Colonic mucosa (tissue), 4 donors: ENCODE data around the gene YARS1. TPM values are rescaled to one million over a fixed set of nuclear protein-coding genes. Genes with fewer than 3 reads are reported as not detected.

Experiments used
- DNase-seq: peaks from one replicate; pipeline ENCODE4 v3.0.0-alpha.2; 2020
- H3K27ac ChIP-seq: fragments of 200-600 bp; one replicate; pipeline ENCODE4 v1.8.0; 2021
- H3K27me3 ChIP-seq: fragments of 200-600 bp; one replicate; pipeline ENCODE4 v1.8.0; 2021
- H3K36me3 ChIP-seq: fragments of 200-600 bp; one replicate; pipeline ENCODE4 v1.8.0; 2021
- H3K4me1 ChIP-seq: fragments of 200-600 bp; one replicate; pipeline ENCODE4 v1.8.0; 2021; ENCODE audit warnings: mild to moderate bottlenecking
- H3K4me3 ChIP-seq: fragments of 200-600 bp; one replicate; pipeline ENCODE4 v1.8.0; 2021
- H3K9ac ChIP-seq, 2 donors: one replicate each; pipeline ENCODE4 v1.7.0; 2013; ENCODE audit warnings: control low read depth in 2 of 2, low read depth in 2 of 2, low read length in 2 of 2
- H3K9me3 ChIP-seq: fragments of 200-600 bp; one replicate; pipeline ENCODE4 v1.8.0; 2021
- intact Hi-C: fragments of 100-400 bp; cut with DNase I; formaldehyde crosslinking; loops from one replicate; pipeline ENCODE4 v1.14.1; 2022
- total RNA-seq, 2 donors: library from RNA; stranded (reverse); fragmentation: NEBNext Ultra II Directional in 1 of 2; extraction: Animal tissue kit (Norgen Biotek cat#: 25700) in 1 of 2; gene quantifications; one replicate each; pipeline ENCODE4 v1.2.1, GENCODE V29; 2021
- TF ChIP-seq, protein P1 (sequence below): fragments of 200-600 bp; IDR thresholded peaks from one replicate; pipeline ENCODE4 v1.8.0; 2022; ENCODE audit warnings: antibody characterized with exemption, mild to moderate bottlenecking
- donor health status: healthy.
- donor health status: DM: no; HTN: no; CAD: no.
- donor health status: DM: no; HTN: no; CAD: no.

The YARS1 gene
- total RNA-seq, 2 donors from 2014 or later: 60.2 to 116 TPM

- no peak for DNase-seq
- TF ChIP-seq, protein P1, sequence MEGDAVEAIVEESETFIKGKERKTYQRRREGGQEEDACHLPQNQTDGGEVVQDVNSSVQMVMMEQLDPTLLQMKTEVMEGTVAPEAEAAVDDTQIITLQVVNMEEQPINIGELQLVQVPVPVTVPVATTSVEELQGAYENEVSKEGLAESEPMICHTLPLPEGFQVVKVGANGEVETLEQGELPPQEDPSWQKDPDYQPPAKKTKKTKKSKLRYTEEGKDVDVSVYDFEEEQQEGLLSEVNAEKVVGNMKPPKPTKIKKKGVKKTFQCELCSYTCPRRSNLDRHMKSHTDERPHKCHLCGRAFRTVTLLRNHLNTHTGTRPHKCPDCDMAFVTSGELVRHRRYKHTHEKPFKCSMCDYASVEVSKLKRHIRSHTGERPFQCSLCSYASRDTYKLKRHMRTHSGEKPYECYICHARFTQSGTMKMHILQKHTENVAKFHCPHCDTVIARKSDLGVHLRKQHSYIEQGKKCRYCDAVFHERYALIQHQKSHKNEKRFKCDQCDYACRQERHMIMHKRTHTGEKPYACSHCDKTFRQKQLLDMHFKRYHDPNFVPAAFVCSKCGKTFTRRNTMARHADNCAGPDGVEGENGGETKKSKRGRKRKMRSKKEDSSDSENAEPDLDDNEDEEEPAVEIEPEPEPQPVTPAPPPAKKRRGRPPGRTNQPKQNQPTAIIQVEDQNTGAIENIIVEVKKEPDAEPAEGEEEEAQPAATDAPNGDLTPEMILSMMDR: no peak
- Histone ChIP-seq H3K36me3 (no peaks in the 10 kb centered on the region), H3K27ac (no peak overlapping the region), H3K4me1 (peaks cover 9% of the 10 kb centered on the region), H3K4me3 (no peak overlapping the region), H3K9me3 (no peaks in the 10 kb centered on the region), H3K9ac (no peak overlapping the region), H3K27me3 (no peaks in the 10 kb centered on the region)
- intact Hi-C loops: no loop called here
These were observed 87.7 kb downstream of the YARS1 start for GRCh38 chr1:32729254-32730046.

DNA sequence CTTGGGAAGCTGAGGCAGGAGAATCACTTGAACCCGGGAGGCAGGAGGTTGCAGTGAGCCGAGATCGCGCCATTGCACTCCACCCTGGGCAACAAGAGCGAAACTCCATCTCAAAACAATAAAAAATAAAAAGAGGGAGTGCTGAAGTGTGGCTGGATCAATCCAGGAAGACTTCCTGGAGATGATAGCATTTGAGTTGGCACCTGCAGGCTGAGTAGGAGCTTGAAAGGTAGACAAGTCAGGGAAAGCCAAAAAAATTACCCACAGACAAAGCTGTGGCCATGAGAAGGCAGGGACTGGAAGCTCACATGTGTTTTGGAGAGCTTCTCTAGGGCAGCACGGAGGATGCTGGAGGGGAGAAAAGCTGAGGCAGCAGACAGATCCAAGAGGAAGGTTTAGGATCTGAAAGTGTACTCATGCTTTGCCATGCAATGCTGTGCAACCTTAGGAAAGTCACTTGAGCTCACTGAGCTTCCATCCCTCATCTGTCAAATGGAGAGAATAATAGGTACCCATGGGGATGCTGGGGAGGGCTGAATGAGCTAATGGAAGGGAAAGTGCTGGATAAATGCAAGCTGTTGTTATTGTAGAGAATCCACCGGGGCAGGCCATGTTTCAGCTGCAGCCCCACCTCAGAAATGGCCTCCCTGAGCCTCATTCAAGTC is 88.6 kb downstream of the YARS1 start:
- intact Hi-C loops: no loop called here
- Histone ChIP-seq H3K36me3 (no peaks in the 10 kb centered on the region), H3K9ac (no peak overlapping the region), H3K27ac (no peak overlapping the region), H3K9me3 (no peaks in the 10 kb centered on the region), H3K4me3 (no peak overlapping the region), H3K27me3 (no peaks in the 10 kb centered on the region), H3K4me1 (peaks cover 9% of the 10 kb centered on the region)
- DNase-seq: no peak
- TF ChIP-seq, protein P1: no peak

GRCh38 chr1:32727876-32728275 is 89.3 kb downstream of the YARS1 start:
- no peak overlapping the region for H3K9ac ChIP-seq
- no peaks in the 10 kb centered on the region for H3K27me3 ChIP-seq
- H3K4me1 ChIP-seq: peaks cover 9% of the 10 kb centered on the region
- H3K4me3 ChIP-seq: no peak overlapping the region
- no peaks in the 10 kb centered on the region for H3K36me3 ChIP-seq
- intact Hi-C loops: no loop called here
- DNase-seq: no peak
- H3K9me3 ChIP-seq: no peaks in the 10 kb centered on the region
- H3K27ac ChIP-seq: no peak overlapping the region
- TF ChIP-seq, protein P1: no peak

GRCh38 chr1:32725615-32725982 is 91.6 kb downstream of the YARS1 start:
- Histone ChIP-seq H3K36me3 (no peaks in the 10 kb centered on the region), H3K9ac (no peak overlapping the region), H3K9me3 (no peaks in the 10 kb centered on the region), H3K4me3 (no peak overlapping the region), H3K27me3 (no peaks in the 10 kb centered on the region), H3K27ac (no peak overlapping the region), H3K4me1 (peaks cover 9% of the 10 kb centered on the region)
- intact Hi-C loops: no loop called here
- TF ChIP-seq, protein P1: no peak
- DNase-seq: no peak

Other genes with a start within 250 kb of the YARS1 start
- 10 to 100 TPM; 42.4 to 45.7 TPM for gene ZBTB8OS, start 166.8 kb downstream of the YARS1 start, total RNA-seq
- gene RBBP4, start 166.2 kb downstream of the YARS1 start, total RNA-seq: 100 to 1,000 TPM; 155 to 171 TPM
- gene SYNC, start 114.6 kb downstream of the YARS1 start, total RNA-seq: 10 to 100 TPM in 1 of 2 donors, 1 to 10 TPM in 1; 6.6 to 10.6 TPM
- 10 to 100 TPM; 19.0 to 24.9 TPM for gene S100PBP, start 295 bp upstream of the YARS1 start, total RNA-seq
- under 1 TPM; 0.45 to 0.64 TPM for gene FNDC5, start 53.6 kb upstream of the YARS1 start, total RNA-seq
- gene HPCA, start 69.1 kb upstream of the YARS1 start, total RNA-seq: 1 to 10 TPM; 1.6 to 3.0 TPM
- gene TMEM54, start 84.0 kb upstream of the YARS1 start, total RNA-seq: 100 to 1,000 TPM; 715 to 878 TPM
- 100 to 1,000 TPM in 1 of 2 donors, 10 to 100 TPM in 1; 44.4 to 106 TPM for gene RNF19B, start 147.5 kb upstream of the YARS1 start, total RNA-seq
- gene AK2, start 219.5 kb upstream of the YARS1 start, total RNA-seq: 100 to 1,000 TPM; 206 to 243 TPM